ENCODE measurements around the gene SH2D2A.
A peak's percentile ranks its signal among the peaks of the same experiment; 100 is the strongest.

Gene SH2D2A

DNA sequence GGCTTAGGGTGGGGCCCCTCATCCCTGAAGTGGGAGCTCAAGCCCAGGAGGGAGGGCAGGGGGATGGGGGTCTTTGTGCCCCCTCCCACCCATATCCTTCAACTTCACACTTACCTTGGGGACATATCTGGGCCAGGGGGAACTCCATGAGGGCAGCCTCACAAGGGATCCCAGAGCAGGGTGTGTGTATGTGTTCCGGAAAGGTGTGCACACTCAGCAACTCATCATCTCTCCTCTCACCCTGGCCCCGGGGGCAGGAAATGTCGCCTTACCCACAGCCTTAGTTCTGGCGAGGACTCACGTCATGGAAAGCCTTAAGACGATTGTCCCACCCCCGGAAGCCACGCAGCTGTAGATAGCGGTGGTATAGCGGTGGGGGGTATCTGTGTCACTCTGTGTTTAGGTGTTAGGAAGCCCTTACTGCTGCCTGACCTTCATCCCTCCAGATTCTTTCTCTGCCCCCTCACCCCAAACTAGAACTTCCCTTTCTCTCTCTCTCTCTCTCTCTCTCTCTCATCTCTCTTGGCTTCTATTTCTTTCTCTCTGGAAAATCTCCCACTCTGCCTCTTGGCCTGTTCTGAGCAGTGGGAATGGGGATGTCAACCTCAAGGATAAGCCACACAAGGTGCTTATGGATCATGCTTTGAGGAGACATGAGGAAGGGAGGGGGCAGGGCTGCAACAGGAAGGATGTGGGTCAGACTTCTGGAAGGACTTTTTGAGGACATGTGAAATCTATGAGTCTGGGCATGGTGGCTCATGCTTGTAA is at the start of gene SH2D2A:
Gene SH2D2A, minus strand, starts transcription at position 288 of the 768 bp plus-strand sequence. Its CDS starts 140 bp downstream, at position 148.
- peak; percentile 64 to 86 (median 79) for DNase-seq

DNA sequence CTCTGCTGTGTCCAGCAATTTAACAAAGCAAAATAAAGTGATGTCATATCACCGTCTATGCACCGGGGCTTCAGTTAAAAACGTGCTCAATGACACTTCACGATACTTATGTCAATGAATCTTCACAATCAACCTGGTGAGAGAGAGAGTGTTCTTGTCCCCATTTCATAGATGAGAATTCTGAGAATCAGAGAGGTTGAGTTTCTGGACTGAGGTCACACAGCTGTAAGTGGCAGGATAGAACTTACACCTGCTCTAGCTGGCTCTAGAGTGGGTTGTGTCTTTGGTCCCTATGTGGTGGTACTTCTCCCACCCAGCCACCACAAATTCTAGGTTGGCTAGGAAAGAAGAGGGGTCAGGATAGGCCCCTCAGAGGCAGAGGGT is 49.2 kb upstream of the SH2D2A start:
- no peak for DNase-seq

DNA sequence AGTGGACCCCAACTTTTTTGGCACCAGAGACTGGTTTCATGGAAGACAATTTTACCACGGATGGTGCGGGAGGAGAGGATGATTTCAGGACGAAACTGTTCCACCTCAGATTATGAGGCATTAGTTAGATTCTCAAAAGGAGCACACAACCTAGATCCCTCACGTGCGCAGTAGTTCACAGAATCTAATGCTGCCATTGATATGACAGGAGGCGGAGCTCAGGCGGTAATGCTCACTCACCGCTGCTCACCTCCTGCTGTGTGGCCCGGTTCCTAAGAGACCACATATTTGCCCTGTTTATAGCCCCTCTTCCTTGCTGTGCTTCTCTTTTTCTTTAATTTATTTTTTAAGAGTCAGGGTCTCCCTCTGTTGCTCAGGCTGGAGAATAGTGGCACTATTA is 48.6 kb upstream of the SH2D2A start:
- DNase-seq = no peak

DNA sequence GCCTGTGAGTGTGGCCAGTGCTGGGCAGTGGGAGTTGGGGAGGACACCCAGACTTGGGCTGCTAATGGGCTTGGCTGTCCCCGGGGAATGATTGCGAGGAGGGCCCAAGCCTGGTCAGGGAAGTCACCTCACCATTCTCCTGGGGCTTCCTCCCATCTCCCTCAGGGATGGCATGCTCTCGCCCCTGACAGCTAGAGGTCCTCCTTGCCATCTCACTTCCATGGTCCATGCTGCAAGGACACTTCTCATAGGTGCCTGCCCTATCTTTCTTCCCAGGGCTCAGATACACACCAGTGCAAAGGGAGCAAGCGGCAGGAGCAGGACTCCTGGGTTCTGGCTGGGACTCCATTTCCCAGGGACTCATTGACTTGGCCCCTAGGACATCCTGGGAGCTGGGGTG is 48.1 kb upstream of the SH2D2A start:
- DNase-seq = no peak

DNA sequence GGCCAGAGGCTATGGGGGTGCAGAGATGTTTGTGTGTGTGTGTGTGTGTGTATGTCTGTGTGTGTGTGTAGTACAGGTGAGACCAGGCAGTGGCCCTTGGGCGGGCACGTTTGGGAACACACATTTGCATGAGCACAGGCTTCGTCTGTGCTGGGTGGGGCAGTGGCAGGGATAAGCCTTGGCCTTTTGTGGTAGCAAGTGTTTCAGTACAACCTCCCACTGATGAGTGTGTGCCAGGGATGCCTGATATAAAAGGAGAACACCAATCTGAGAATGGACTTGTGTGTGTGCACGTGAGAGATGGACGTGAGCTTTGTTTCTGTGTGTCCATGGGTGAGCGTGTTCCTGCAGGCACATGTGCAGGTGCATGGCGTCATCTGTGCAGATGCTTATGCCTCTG is 47.0 kb upstream of the SH2D2A start:
- no peak for DNase-seq

DNA sequence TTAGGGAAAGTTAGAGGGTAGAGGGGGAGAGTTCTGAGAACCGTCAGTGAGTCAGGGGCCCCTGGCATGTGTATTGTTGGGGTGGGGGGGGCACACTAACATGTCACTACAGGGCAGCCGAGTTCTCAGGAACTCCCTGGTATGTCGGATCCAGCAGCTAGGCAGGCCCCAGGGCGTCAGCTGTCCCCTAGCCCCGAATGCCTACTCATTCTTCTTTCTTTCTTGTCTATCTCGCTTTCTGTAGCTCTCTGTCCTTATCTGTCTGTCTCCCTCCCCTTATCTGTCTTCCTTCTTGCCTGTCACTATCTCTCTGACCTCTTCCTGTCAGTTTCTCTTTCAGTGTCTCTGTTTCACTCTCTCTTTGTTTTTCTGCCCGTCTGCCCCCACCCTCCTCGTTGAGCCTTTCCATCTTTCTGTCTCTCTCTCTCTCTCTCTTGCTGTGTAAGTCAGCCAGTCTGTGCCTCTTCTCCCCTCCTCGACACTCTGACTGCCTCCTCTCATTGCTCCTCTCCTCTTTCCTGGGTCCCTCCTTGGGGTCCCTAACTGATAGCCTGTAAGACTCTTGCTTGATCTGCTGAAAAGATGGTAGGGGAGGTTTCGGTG is 46.5 kb upstream of the SH2D2A start:
- no peak for DNase-seq

DNA sequence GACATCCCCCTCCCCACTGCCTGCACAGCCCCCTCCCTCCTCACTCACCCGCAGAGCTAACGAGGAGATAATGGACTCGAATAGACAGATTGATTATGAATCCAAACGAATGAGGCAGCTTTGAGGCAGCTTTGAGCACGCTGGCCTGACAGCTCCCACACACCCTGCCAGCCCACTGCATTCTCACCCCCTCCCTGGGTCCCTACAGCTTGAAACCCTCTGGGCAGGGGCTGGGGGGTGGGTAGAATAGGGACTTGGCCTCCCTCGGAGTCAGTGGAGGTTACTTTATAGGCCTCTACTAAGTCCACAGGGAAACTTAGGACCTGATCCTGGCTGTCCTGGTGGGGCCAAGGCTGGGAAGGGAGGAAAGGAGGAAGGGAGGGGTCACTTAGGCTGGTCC is 45.9 kb upstream of the SH2D2A start:
- no peak for DNase-seq

DNA sequence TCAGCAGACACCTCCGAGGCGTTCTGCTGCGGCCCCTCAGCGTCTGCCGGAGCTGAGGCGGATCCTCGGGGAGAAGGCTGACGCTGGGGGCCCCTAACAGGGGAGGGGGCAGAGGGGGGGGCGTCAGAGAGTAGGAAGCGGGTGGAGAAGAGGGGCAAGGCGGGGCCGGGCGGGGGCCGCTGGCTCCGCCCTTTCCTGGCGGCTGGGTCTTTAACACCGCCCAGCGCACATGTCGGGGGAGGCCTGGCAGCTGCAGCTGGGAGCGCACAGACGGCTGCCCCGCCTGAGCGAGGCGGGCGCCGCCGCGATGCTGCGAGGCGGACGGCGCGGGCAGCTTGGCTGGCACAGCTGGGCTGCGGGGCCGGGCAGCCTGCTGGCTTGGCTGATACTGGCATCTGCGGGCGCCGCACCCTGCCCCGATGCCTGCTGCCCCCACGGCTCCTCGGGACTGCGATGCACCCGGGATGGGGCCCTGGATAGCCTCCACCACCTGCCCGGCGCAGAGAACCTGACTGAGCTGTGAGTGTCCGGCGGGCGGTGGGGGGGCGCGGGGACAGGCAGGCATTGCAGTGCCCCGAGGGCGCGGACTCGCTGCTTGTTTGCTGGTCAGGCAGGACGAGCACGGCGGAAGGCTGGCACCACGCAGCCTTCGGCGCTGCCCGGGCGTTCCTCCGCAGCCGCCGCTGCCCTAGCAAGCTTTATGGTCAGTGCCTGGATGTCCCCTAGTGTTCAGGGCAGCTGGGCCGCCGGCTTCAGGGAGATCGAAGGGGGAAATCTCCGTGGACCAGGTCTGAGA is 44.2 kb upstream of the SH2D2A start, which contains the start of gene NTRK1:
Gene NTRK1, plus strand, starts transcription at position 238 of the 796 bp plus-strand sequence. Its CDS starts 70 bp downstream, at position 308.
- DNase-seq = peak in 2 of 4 experiments; percentile 17 to 49

DNA sequence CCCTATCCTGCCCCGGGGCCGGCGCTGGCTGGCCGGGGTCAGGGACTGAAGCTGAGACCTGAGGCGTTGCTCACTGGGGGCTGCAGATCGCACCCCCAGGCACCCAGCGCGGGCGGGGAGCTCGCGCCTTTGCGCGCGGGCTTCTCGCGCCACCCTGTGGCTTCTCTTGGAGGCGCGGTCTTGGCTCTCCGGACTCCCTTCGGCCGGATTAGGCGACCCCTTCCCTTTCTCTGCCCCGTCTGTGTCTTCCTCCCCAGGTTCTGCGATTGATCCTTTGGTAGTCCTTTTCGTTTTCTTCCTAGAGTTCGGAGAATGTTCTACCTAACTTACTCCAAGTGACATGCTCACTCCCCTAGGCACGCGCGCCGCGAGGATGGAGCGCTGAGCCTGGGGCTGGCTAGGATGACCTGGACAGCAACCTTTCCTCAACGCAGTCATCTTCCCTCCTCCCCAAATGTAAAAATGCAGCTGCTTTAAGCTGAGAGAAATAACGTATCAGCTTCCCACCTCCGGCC is 43.5 kb upstream of the SH2D2A start:
- peak in 3 of 4 experiments; percentile 8 to 42 (median 9) for DNase-seq

DNA sequence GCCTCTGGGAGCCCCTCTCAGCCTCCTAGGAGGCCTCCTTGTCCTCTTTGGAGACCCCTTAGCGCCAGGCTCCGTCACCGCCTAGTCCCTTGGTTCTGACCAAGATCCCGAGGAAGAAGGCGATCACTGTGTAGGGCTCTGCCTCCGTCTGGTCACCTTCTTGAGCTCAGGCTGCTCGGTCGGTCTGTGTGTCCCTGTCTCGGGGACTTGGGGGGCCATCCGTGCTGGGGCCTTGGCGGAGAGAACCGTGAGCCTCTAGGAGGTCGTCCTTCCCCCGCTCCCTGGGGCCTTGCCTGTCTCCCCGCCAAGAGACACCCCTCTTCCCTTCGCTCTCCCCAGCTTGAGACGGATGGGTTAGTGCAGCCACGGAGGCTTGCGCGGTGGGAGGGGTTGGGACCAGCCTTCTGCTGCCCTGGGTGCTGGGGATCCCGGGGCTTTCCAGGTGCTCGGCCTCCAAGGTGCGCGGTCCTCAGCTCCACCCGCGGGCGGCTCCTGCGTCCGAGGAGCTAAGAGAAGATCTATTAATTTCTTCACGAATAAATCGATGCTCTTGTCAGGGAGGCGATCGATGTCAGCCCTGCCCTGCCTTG is 43.0 kb upstream of the SH2D2A start:
- DNase-seq = no peak

DNA sequence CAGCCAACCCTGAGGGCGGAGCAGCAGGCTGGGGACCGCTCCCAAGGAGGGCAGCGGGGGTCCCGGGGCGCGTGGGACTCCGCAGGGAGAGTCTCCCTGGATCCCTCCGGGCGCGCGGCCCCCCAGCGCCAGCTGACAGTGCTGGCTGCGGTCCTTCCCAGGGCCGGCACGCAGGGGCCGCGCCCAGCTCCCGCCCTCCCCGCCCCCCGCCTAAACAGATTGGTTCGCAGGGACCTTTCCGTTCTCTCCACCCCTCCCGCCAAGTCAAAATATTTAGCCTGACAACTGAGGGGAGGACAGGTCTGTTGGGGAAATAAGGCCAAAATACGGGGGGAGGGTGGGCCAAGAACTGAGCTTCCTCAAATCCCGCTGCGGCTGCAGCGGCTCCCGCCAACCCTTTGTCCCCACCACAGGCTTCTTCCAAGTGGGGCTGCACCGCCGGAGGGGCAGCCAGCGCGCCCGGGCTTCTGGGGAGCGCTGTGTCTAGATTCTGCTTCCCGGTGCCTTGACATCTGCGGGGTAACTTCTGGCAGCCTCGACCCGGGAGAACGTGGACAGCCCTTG is 42.4 kb upstream of the SH2D2A start, which contains the start of gene INSRR:
Gene INSRR, minus strand, starts transcription at position 159 of the 564 bp plus-strand sequence. CDS start 496 bp downstream, outside the sequence.
- no peak for DNase-seq

DNA sequence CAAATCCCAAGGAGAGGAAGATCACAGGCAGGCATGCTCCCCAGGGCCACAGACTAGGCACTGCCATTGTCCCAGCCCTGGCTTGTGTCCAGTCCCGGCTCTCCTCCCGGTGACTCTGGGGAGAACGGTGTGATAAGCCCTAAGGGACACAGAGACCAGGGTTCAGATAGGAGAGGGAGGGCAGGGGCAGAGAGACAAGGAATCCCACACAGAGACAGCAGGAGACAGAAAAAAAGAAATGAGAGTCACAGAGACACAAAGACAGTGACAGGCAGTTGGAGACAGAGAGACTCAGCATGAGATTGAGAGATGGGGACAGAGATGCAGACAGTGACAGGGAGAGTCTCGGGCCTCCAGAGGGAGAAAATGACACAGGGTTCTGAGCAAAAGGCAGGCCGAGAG is 41.9 kb upstream of the SH2D2A start:
- DNase-seq = no peak

DNA sequence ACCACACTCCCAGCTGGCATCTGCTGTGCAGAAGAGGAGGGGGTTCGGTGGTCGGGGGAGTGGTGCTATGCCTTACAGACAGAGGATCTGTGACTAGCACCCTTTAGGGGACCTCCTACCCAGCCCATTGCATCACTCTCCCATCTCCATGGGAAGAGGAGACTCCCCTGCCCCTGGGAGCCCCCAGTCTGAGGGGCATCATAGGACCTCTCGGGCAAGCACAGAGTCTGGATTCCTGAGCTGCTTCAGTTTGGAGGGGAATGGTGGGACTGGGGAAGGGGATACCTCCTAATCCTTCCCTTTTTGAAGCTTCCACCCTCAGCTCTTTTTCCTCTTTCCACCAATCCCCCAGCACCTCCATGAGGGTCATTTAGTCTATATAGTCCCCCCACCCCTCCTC is 40.9 kb upstream of the SH2D2A start:
- DNase-seq = no peak

DNA sequence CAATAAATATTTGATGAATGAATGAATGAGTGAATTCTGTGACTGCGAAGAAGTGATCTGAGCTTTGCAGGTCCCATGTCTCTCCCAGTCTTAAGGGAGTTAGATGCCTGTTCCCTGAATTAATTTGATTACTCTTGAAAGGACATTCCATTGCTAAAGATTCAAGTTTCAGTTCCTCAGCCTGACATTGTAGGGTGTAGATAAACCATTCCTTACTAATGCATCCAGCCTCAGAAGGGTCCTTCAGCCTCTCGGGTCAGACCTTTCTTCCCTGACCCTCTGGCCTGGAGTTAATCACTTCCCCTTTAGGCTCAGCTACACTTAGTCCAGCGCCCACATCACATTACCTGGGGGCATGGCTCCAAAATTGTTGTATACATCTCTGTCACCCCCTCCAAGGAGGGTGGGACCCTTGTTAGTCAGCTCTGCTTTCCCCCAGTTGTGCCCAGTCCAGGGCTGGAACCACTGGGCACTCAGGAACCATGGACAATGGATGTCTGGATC is 39.7 kb upstream of the SH2D2A start:
- DNase-seq = no peak

DNA sequence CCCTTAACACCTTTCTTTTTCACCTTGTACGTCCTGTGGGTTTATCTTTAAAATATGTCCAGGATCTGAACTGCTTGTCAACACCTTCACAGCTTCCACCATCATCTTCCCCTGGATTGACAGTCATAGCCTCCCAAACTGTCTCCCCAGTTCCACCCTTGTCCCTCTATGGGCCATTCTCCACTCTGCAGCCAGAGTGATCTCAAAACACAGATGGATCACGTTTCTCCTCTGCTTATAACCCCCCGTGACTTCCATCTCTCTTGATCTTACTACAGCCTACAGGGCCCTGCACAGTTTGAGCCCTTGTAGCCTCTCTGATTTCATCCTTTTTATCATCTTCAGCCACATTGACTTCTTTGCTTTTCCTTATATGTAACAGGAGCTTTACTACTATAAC is 38.0 kb upstream of the SH2D2A start:
- no peak for DNase-seq

DNA sequence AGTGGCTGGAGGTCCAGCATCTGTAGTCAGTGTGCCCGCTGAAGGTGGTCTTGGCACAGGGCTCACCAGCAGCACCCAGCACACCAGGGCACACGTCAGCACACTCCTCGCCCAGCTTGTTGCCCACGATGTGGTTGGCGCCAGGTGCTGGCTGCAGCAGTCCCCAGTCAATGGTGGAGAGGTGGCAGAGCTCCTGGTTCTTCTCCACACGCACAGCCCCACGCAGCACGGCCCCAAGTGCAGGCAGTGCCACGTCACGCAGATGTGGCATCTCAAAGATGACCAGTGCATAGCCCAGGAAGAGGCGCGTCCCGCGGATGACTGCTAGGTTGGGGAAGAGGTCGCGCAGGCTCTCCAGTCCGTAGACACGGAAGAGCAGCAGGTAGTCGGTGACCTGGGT is 37.1 kb upstream of the SH2D2A start:
- DNase-seq = no peak

DNA sequence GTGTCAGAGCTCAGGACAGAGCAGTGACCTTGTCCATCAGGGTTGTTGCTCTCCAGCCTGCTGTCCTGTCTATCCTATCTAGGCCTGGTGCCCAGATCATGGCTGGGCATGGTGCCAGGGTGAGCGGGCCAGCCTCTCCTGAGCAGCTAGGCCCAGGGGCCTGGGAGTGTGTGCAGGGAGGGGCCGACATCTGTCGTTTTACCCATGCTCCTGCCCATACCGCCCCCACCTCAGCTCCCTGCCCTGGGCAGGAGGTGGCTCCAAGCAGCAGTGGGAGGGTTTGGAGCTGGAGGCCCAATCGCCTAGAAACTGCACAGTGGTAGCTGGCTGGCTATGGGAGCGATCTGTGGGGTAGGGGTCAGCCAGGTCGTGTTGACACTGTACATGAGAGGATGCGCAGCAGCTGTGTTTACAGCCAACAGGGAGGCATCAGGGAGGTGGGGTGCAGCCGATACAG is 35.8 kb upstream of the SH2D2A start:
- DNase-seq = no peak

DNA sequence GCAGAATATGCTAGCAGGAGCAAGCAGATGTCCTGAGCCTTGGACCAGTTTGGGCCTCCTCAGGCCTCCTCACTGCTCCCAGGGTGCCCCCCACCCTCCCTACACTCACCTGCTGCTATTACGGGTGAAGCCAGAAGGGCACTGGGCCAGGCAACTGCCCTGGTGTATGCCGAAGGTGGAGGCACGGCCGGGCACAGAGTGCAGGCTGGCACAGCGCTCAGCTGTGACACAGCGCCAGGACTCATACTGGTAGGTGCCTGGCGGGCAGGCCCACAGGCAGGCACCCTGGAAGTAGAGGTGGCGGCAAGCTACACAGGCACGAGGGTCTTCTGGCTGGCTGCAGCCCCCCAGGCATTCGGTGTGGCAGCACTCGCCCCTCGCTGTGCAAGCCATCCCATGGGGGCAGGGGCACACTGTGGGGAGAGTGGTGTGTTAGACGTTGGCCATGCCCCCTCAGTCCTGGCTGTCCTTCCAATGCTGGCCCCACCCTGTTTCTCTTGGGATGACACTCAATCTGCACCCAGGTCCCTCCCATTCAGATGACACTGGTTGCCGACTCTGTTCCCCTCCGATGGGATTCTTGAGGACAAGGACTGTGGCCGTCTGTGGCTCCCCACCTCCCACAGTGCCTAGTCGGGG is 35.2 kb upstream of the SH2D2A start:
- DNase-seq = no peak

DNA sequence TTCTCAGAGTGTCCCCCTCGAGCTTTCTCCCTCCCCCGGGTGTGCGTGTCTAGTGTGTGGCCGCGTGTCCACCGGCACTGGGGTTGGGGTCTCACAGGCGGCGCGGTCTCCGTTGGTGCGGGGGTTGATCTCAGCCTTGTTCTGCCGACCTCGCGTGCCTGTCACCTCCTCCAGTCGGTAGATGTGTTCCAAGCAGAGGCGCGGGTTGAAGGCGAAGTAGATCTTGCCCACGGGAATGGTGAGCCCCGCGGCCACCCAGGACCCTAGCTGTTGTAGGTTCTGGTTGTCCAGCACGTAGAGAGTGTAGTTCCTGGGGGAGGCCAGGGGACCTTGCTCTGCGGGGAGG is 32.5 kb upstream of the SH2D2A start:
- DNase-seq = no peak

DNA sequence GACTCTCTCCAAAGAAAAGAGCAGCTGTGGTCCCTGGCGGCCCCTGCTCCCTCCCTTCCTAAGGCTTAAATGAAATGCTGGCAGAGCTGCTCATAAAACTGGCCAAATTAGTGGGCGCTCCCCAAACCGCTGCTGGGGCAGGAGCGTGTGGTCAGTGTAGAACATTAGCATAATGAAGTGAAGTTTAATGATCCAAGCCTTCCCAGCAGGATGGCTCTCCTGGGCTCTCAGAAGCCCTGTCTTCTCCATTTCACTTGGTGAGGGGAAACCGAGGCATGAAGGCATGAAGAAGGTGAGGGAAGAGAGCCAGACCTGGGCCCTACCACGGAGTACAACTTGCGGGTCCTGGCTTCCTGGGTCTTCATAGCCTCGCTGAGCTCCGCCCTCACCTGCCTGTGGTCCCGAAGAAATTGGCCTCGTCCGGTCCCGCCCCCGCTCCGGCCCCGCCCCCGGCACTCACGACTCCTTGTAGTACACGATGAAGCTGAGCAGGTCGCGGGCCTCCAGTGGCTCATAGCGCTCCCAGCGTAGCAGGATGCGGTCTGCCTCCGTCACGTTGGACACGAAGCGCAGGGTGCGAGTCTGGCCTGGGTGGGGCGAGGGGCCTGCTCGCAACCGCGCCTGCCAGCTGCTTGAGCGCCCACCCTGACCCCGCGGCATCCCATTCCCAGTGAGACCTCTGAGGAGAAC is 32.0 kb upstream of the SH2D2A start:
- peak in 3 of 4 experiments; percentile 13 to 71 (median 63) for DNase-seq

All from activated naive CD4-positive, alpha-beta T cell (primary cell).